KMS-11 (cell line): Measurements from ENCODE around the gene TAP1.

ENCODE experiments used
- H2AFZ ChIP-seq: fragments of 200-600 bp; sonication (generic); 2 replicates; pipeline ENCODE4 v1.6.1; 2016; ENCODE audit warnings: antibody characterized with exemption, mixed run types, low read depth
- H3K27ac ChIP-seq: fragments of 200-600 bp; sonication (generic); 2 replicates; pipeline ENCODE4 v1.6.1; 2016; ENCODE audit warnings: mild to moderate bottlenecking, mixed run types
- H3K27me3 ChIP-seq: fragments of 200-600 bp; sonication (generic); 2 replicates; pipeline ENCODE4 v1.6.1; 2017; ENCODE audit warnings: mild to moderate bottlenecking, low read depth, mixed run types, moderate library complexity; ENCODE audit not compliant: insufficient read depth
- H3K36me3 ChIP-seq: fragments of 200-600 bp; sonication (generic); 2 replicates; pipeline ENCODE4 v1.6.1; 2017; ENCODE audit warnings: mild to moderate bottlenecking, mixed run types; ENCODE audit not compliant: insufficient read depth
- H3K4me1 ChIP-seq: fragments of 200-600 bp; sonication (generic); 2 replicates; pipeline ENCODE4 v1.6.1; 2016; ENCODE audit warnings: mild to moderate bottlenecking, low read depth, mixed run types; ENCODE audit not compliant: poor library complexity, severe bottlenecking
- H3K4me2 ChIP-seq: fragments of 200-600 bp; sonication (generic); 2 replicates; pipeline ENCODE4 v1.7.0; 2016; ENCODE audit warnings: mild to moderate bottlenecking, mixed run types
- H3K4me3 ChIP-seq: fragments of 200-600 bp; sonication (generic); IDR thresholded peaks from 2 replicates; pipeline ENCODE4 v1.6.1; 2017; ENCODE audit warnings: low read depth, low read length, mixed read lengths; ENCODE audit not compliant: insufficient read depth
- H3K79me2 ChIP-seq: fragments of 200-600 bp; sonication (generic); 2 replicates; pipeline ENCODE4 v1.6.1; 2016; ENCODE audit warnings: low read depth, mixed run types; ENCODE audit not compliant: insufficient read depth
- H3K9ac ChIP-seq: fragments of 200-600 bp; sonication (generic); 2 replicates; pipeline ENCODE4 v1.6.1; 2016; ENCODE audit warnings: mild to moderate bottlenecking, mixed run types
- H4K20me1 ChIP-seq: fragments of 200-600 bp; sonication (generic); 2 replicates; pipeline ENCODE4 v1.6.1; 2016; ENCODE audit warnings: mild to moderate bottlenecking, mixed run types; ENCODE audit not compliant: insufficient read depth
- CTCF ChIP-seq: fragments of 200-600 bp; sonication (generic); conservative IDR thresholded peaks from 2 replicates; pipeline ENCODE4 v1.6.1; 2017; ENCODE audit warnings: low read depth, mild to moderate bottlenecking, antibody characterized with exemption, low read length, moderate library complexity, mixed read lengths

Gene TAP1

GRCh38 chr6:32852018-32852843, 1.3 kb downstream of the TAP1 start:
- TF ChIP-seq CTCF: no peak
- H3K36me3 ChIP-seq: no peaks in the 10 kb centered on the region; the same call in 1 of the 2 replicates
- H2AFZ ChIP-seq: peak overlapping the region; percentile 72; the same call in 1 of the 2 replicates
- peak overlapping the region; percentile 75; the same call in 1 of the 2 replicates for H3K9ac ChIP-seq
- H3K27me3 ChIP-seq: no peaks in the 10 kb centered on the region
- peak overlapping the region; percentile 67 for H3K27ac ChIP-seq
- H3K4me3 ChIP-seq: no peak overlapping the region
- peaks cover 31% of the 10 kb centered on the region for H3K79me2 ChIP-seq
- H4K20me1 ChIP-seq: no peaks in the 10 kb centered on the region
- H3K4me1 ChIP-seq: peaks cover 22% of the 10 kb centered on the region
- H3K4me2 ChIP-seq: peak overlapping the region; percentile 90

- Histone ChIP-seq H3K27me3 (no peaks in the 10 kb centered on the region), H3K36me3 (no peaks in the 10 kb centered on the region; the same call in 1 of the 2 replicates), H3K9ac (no peak overlapping the region), H2AFZ (no peak overlapping the region), H3K4me3 (no peak overlapping the region), H3K79me2 (peaks cover 28% of the 10 kb centered on the region), H3K4me1 (peaks cover 33% of the 10 kb centered on the region), H3K4me2 (no peak overlapping the region), H3K27ac (no peak overlapping the region), H4K20me1 (no peaks in the 10 kb centered on the region)
- no peak for TF ChIP-seq CTCF
These were observed 2.5 kb downstream of the TAP1 start for GRCh38 chr6:32851025-32851424.

- Histone ChIP-seq H2AFZ (no peak overlapping the region), H3K4me2 (no peak overlapping the region), H3K27me3 (no peaks in the 10 kb centered on the region), H3K27ac (no peak overlapping the region), H3K4me1 (peaks cover 36% of the 10 kb centered on the region), H3K9ac (no peak overlapping the region), H3K4me3 (no peak overlapping the region), H3K36me3 (no peaks in the 10 kb centered on the region; the same call in 1 of the 2 replicates), H3K79me2 (peaks cover 12% of the 10 kb centered on the region; the same call in 1 of the 2 replicates), H4K20me1 (no peaks in the 10 kb centered on the region)
- TF ChIP-seq CTCF: no peak
These were observed 4.4 kb downstream of the TAP1 start for GRCh38 chr6:32849126-32849525.

GRCh38 chr6:32847795-32848194, 5.7 kb downstream of the TAP1 start:
- Histone ChIP-seq H3K4me2 (no peak overlapping the region), H3K4me3 (no peak overlapping the region), H3K27me3 (no peaks in the 10 kb centered on the region), H3K36me3 (no peaks in the 10 kb centered on the region; the same call in 1 of the 2 replicates), H3K9ac (no peak overlapping the region), H3K4me1 (peaks cover 41% of the 10 kb centered on the region), H2AFZ (no peak overlapping the region), H3K79me2 (peaks cover 20% of the 10 kb centered on the region; the same call in 1 of the 2 replicates), H4K20me1 (no peaks in the 10 kb centered on the region), H3K27ac (no peak overlapping the region)
- no peak for TF ChIP-seq CTCF
